ACHN (cell line): ENCODE results near the gene RBP3.

Source experiments
- DNase-seq: peaks from one replicate; pipeline ENCODE4 v3.0.0-alpha.2; 2015
- in situ Hi-C: cut with HindIII; loops from 2 replicates; pipeline ENCODE4 v1.10.0; 2017; ENCODE audit warnings: low sequenced_read_pairs, low pct_ligation_motif_present, low pct_unique_long_range_greater_than_20kb

Gene RBP3

DNA sequence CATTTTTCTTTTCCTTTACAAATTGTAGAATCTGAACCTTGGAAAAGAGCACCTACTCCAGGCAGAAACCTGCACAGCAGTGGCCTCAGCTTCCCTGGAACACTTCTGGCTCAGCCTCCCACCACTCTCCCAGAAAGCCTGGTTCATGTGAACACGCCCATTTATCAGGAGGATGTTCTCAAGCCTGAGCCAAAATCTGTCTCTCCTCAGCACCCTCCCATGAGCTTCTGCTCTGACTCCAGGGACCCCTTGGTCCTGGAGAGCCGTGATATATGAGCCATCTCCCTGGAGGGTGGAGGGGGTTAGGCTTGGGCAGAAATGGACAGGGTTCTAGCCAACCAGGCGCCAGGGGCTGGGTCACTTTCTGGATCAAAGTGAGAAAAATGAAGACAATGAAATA, 15.8 kb upstream of the RBP3 start:
- in situ Hi-C loops: no loop called here
- DNase-seq: no peak

- in situ Hi-C loops: no loop called here
- no peak for DNase-seq
These were observed 15.2 kb upstream of the RBP3 start for GRCh38 chr10:47332946-47333345.

- in situ Hi-C loops: no loop called here
- no peak for DNase-seq
These were observed 14.6 kb upstream of the RBP3 start for GRCh38 chr10:47333532-47333931.

- no peak for DNase-seq
- in situ Hi-C loops: no loop called here
These were observed 13.5 kb upstream of the RBP3 start for GRCh38 chr10:47334466-47335295.

DNA sequence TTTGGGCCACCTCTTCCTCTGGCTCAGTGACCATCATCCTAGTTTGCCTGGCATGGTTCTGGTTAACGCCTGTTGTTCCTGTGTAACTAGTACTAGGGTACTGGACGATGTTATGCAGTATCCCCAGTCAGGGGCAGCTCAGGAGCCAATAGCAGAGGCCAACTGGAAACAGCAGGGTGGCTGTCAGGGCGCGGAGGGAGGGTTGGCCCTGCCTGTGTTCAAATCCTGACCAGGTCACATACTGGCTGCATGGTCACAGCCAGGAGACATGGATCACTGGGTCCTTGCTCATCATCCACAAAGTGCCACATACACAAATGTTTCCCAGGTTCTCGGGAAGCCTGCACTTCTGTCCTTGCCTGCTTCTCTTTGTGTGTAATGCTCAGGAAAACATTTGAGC, 12.3 kb upstream of the RBP3 start:
- DNase-seq: no peak
- in situ Hi-C loops: no loop called here

- in situ Hi-C loops: no loop called here
- no peak for DNase-seq
These were observed 11.6 kb upstream of the RBP3 start for GRCh38 chr10:47336387-47337134.

DNA sequence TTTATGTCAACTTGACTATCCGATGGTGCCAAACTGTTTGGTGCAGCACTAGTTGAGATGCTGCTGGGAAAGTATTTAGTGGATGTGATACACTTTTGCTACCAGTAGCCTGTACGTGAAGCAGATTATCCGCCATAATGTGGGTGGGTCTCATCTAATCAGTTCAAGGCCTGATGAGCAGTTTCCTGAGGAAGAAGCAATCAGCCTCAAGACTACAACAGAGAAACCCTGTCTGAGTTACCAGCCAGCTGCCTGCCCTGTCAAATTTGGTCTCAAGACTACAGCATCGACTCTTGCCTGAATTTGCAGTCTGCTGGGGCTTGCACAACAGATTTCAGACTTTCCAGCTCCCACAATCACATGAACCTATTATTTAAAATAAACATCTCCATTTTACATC, 10.9 kb upstream of the RBP3 start:
- in situ Hi-C loops: no loop called here
- DNase-seq: no peak

DNA sequence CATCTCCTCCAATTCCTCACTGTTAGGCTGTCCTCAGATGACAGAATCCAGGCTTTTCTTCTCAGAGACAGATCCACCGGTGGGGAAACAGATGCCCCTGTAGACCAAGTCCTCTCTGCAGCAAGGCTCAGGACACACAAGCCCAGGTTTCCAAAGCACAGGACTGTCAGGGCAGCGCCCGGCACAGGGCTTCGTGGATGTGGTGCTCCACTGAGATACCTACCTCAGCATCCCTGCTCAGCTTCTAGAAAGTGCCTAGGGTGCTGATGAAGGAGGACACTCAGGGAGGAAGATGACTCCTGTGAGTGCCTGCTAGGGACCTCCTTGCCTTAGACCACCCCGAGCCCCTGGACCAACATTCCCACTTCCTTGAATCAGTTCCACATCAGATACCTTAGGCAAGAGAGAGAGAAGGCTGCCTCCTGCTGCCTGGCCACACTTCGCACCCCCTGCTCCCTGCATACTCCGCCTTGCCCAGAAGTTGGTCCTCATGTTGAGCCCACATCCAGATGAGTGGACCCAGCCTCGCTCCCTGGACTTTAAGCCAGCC, 8.9 kb upstream of the RBP3 start:
- in situ Hi-C loops: no loop called here
- DNase-seq: no peak

- no peak for DNase-seq
- in situ Hi-C loops: no loop called here
These were observed 8.2 kb upstream of the RBP3 start for GRCh38 chr10:47339759-47340607.

DNA sequence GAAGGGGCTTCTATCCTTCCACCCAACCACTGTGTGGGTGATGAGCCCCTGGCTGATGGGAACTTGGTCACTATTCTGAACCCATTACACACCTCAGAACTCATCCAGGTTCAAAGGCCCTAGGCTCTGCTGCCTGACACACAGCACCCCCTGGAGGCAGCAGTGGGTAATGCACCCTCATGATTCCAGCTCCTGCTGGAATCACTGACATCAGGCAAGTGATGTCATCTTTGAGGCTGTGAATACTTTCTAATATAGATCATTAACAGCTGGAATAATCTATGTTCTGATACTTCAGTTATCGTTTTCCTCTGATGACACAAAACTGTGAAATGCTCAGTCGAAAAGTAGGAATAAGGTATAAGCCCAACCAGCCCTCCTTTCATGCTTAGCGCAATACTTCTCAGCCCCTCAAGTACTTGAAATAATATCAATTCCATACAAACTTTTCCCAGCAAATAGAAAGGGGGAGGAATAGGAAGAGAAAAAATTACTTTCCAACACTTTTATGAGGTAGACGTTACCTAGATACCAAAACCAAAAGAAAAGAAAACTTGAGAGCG, 7.5 kb upstream of the RBP3 start:
- peak; percentile 63 for DNase-seq

DNA sequence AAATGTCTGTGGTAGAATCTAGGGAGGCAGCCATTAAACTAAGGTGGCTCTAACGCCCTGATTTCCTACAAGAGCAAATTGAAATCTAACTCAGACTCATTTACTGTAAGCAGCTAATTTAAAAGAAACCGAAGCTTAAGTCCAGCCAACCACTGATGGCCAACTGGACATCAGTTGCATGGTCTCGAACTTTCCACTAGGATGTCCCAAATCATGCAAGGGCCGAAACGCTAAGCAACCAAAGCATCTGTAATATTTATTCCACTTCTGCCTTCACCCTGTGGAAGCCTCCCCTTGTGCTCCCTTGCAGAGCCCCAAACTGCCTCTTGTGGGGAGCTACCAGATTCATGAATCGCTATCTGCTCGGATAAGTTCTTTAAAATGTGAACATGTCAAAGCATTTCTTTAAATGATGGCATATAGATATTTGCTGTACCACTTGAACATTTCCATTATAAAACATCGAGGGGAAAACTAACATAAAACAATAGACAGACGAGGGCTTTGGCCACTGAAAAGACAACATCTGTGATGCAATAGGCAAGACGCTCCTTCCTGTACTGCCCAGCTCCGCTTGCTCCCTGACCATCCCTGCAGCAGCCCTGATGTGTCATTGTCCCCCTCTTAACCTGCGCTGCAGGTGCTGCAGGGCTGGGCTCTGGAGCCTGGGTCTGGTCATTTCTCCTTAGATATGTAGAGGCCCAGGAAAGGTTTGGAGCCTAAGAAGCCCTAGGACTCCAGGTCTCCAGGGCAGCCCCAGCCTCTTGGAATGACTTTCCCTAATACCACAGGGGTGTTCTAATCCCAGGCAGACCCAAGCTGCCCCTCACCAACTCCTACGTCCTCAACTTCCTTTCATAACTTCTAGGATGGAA, 2.9 kb upstream of the RBP3 start:
- in situ Hi-C loops: no loop called here
- DNase-seq: no peak

More for the DNA sequence above, 7.5 kb upstream of the RBP3 start:
- in situ Hi-C loops: no loop called here

GRCh38 chr10:47346581-47347302, 1.4 kb upstream of the RBP3 start:
- no peak for DNase-seq
- in situ Hi-C loops: no loop called here

DNA sequence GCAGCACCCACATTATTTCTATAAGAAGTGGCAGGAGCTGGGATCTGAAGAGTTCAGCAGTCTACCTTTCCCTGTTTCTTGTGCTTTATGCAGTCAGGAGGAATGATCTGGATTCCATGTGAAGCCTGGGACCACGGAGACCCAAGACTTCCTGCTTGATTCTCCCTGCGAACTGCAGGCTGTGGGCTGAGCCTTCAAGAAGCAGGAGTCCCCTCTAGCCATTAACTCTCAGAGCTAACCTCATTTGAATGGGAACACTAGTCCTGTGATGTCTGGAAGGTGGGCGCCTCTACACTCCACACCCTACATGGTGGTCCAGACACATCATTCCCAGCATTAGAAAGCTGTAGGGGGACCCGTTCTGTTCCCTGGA, 874 bp upstream of the RBP3 start:
- in situ Hi-C loops: no loop called here
- no peak for DNase-seq

DNA sequence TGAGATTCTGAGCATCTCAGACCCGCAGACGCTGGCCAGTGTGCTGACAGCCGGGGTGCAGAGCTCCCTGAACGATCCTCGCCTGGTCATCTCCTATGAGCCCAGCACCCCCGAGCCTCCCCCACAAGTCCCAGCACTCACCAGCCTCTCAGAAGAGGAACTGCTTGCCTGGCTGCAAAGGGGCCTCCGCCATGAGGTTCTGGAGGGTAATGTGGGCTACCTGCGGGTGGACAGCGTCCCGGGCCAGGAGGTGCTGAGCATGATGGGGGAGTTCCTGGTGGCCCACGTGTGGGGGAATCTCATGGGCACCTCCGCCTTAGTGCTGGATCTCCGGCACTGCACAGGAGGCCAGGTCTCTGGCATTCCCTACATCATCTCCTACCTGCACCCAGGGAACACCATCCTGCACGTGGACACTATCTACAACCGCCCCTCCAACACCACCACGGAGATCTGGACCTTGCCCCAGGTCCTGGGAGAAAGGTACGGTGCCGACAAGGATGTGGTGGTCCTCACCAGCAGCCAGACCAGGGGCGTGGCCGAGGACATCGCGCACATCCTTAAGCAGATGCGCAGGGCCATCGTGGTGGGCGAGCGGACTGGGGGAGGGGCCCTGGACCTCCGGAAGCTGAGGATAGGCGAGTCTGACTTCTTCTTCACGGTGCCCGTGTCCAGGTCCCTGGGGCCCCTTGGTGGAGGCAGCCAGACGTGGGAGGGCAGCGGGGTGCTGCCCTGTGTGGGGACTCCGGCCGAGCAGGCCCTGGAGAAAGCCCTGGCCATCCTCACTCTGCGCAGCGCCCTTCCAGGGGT, 703 bp downstream of the RBP3 start:
- no peak for DNase-seq
- in situ Hi-C loops: no loop called here

- in situ Hi-C loops: no loop called here
- no peak for DNase-seq
These were observed 1.4 kb downstream of the RBP3 start for GRCh38 chr10:47349516-47349915.

- in situ Hi-C loops: no loop called here
- no peak for DNase-seq
These were observed 1.8 kb downstream of the RBP3 start for GRCh38 chr10:47349941-47350371.
